Endothelial cell of umbilical vein (primary cell): Measurements from ENCODE around the gene SATB1. TPM values are rescaled to one million over a fixed set of nuclear protein-coding genes. Genes with fewer than 3 reads are reported as not detected.

Source experiments
- BruUV-seq: library from RNA; stranded (reverse); fragments of 400-500 nt; replicated peaks from 2 replicates; lab custom pipeline; 2021; lab: Mats Ljungman, UMichigan
- CTCF ChIA-PET: fragments of 300-600, 350-600 bp; sonication (Branson Sonifier 250); formaldehyde crosslinking; loops from one replicate; lab custom pipeline; 2021; ENCODE audit warnings: antibody characterized with exemption, inconsistent platforms; lab: Charles Lee
- POLR2A ChIA-PET: fragments of 300-600, 350-600 bp; sonication (Branson Sonifier 250); formaldehyde crosslinking; loops from one replicate; lab custom pipeline; 2021; ENCODE audit warnings: antibody characterized with exemption, inconsistent platforms; lab: Charles Lee
- DNase-seq: peaks from one replicate; pipeline ENCODE4 v3.0.0-alpha.2; 2011; ENCODE audit warnings: low read depth, low spot score
- FAIRE-seq: peaks from 2 replicates; lab custom pipeline; 2011; peaks lifted over from hg19 to GRCh38; lab: Jason Lieb, UNC
- H2AFZ ChIP-seq: 2 replicates; pipeline ENCODE4 v1.6.0; 2012; ENCODE audit warnings: low read depth, low read length, control low read depth, inconsistent platforms
- H3K27ac ChIP-seq: 2 replicates; pipeline ENCODE4 v1.5.1; 2011; ENCODE audit warnings: low read depth, mild to moderate bottlenecking, control low read depth, low read length, moderate library complexity; ENCODE audit not compliant: insufficient read depth
- H3K27me3 ChIP-seq, 2 experiments: 2 replicates each; pipeline versions ENCODE4 v1.6.0 to v1.6.1; 2011; ENCODE audit warnings: low read length in 2 of 2, mixed read lengths in 1 of 2; ENCODE audit not compliant: control insufficient read depth in 2 of 2, insufficient read depth in 2 of 2
- H3K36me3 ChIP-seq, 2 experiments: 2 replicates in 1 of 2; 3 replicates in 1 of 2; pipeline ENCODE4 v1.5.1; 2011; ENCODE audit warnings: low read length in 2 of 2, mild to moderate bottlenecking in 1 of 2, moderate library complexity in 1 of 2; ENCODE audit not compliant: control insufficient read depth in 2 of 2, insufficient read depth in 2 of 2; ENCODE audit errors: extremely low read depth in 1 of 2
- H3K4me1 ChIP-seq: 3 replicates; pipeline ENCODE4 v1.5.1; 2011; ENCODE audit warnings: mild to moderate bottlenecking, low read length; ENCODE audit not compliant: control insufficient read depth, insufficient read depth; ENCODE audit errors: extremely low read depth
- H3K4me2 ChIP-seq: 2 replicates; pipeline ENCODE4 v1.6.1; 2011; ENCODE audit warnings: low read length, control low read depth, mixed read lengths; ENCODE audit not compliant: insufficient read depth
- H3K4me3 ChIP-seq, 3 experiments: fragments of 200-600 bp in 1 of 3; sonication (generic), shearing (Covaris generic) in 1 of 3; replicated peaks in 1 of 3; 2 replicates each; pipeline ENCODE4 v1.5.1; 2011 to 2016; ENCODE audit warnings: control low read depth in 3 of 3, low read length in 3 of 3, mild to moderate bottlenecking in 2 of 3, inconsistent platforms in 1 of 3, low read depth in 1 of 3, moderate library complexity in 1 of 3; ENCODE audit not compliant: insufficient read depth in 1 of 3
- H3K79me2 ChIP-seq: 2 replicates; pipeline ENCODE4 v1.6.0; 2012; ENCODE audit warnings: low read length, inconsistent platforms; ENCODE audit not compliant: control insufficient read depth, insufficient read depth
- H3K9ac ChIP-seq: replicated peaks from 2 replicates; pipeline ENCODE3; 2011; ENCODE audit warnings: low read length, control low read depth; ENCODE audit not compliant: insufficient read depth; ENCODE audit errors: extremely low read depth
- H3K9me1 ChIP-seq: replicated peaks from 3 replicates; pipeline ENCODE4 v1.6.0; 2011; ENCODE audit warnings: mild to moderate bottlenecking, low read length; ENCODE audit not compliant: control insufficient read depth, insufficient read depth; ENCODE audit errors: extremely low read depth
- H3K9me3 ChIP-seq: replicated peaks from 2 replicates; pipeline ENCODE4 v1.5.1; 2012; ENCODE audit warnings: low read length, inconsistent platforms; ENCODE audit not compliant: control insufficient read depth, insufficient read depth
- H4K20me1 ChIP-seq: replicated peaks from 2 replicates; pipeline ENCODE3; 2011; ENCODE audit warnings: mild to moderate bottlenecking, low read length; ENCODE audit not compliant: control insufficient read depth, insufficient read depth; ENCODE audit errors: extremely low read depth
- CTCF ChIP-seq, 2 donors: IDR thresholded peaks; 1 replicate in 1 of 2; 2 replicates in 1 of 2; pipeline ENCODE4 v1.5.1; 2011; ENCODE audit warnings: low read length in 2 of 2, mild to moderate bottlenecking in 2 of 2, moderate library complexity in 2 of 2, control low read depth in 1 of 2, inconsistent platforms in 1 of 2, low read depth in 1 of 2; ENCODE audit not compliant: insufficient read depth in 1 of 2; ENCODE audit errors: extremely low read depth in 1 of 2
- EZH2 ChIP-seq: IDR thresholded peaks from 2 replicates; pipeline ENCODE4 v1.6.1; 2012; ENCODE audit warnings: borderline replicate concordance, low read depth, mild to moderate bottlenecking, moderate library complexity, low read length, inconsistent platforms; ENCODE audit not compliant: severe bottlenecking
- FOS ChIP-seq: IDR thresholded peaks from 2 replicates; pipeline ENCODE4 v1.6.1; 2011; ENCODE audit warnings: mild to moderate bottlenecking, low read length, moderate library complexity, borderline replicate concordance; ENCODE audit not compliant: insufficient read depth
- GATA2 ChIP-seq: IDR thresholded peaks from 2 replicates; pipeline ENCODE4 v1.7.0; 2011; ENCODE audit warnings: low read depth, mild to moderate bottlenecking, moderate library complexity, mixed read lengths, low read length; ENCODE audit not compliant: insufficient read length, insufficient read depth
- JUN ChIP-seq: IDR thresholded peaks from 2 replicates; pipeline ENCODE4 v1.6.1; 2011; ENCODE audit warnings: borderline replicate concordance, low read depth; ENCODE audit not compliant: insufficient read length, insufficient read depth
- MYC ChIP-seq: IDR thresholded peaks from one replicate; pipeline ENCODE4 v1.6.1; 2011; ENCODE audit warnings: mild to moderate bottlenecking, low read depth, low read length
- POLR2A ChIP-seq: IDR thresholded peaks from 2 replicates; pipeline ENCODE4 v1.6.1; 2012; ENCODE audit warnings: low read depth, mild to moderate bottlenecking, control low read depth, low read length
- POLR2AphosphoS5 ChIP-seq: IDR thresholded peaks from 2 replicates; pipeline ENCODE4 v1.6.1; 2012; ENCODE audit warnings: low read depth, mild to moderate bottlenecking, control low read depth, low read length, moderate library complexity; ENCODE audit not compliant: insufficient read depth
- dilution Hi-C: fragments of 300-500 bp; cut with MboI; formaldehyde crosslinking; loops from one replicate; pipeline ENCODE4 v1.15.0; 2019; ENCODE audit warnings: low sequenced_read_pairs; ENCODE audit not compliant: extremely low pct_ligation_motif_present
- intact Hi-C: fragments of 100-400 bp; cut with micrococcal nuclease; formaldehyde crosslinking; loops from one replicate; pipeline ENCODE4 v1.10.0; 2022
- polyA plus RNA-seq, 4 experiments: library from polyadenylated mRNA; depleted of rRNA in 3 of 4; stranded (reverse) in 3 of 4; unstranded in 1 of 4; fragments of >200 nt; gene quantifications; 2 replicates each; pipeline versions ENCODE4 v1.2.1 to v1.2.3, GENCODE V29; 2011 to 2012; ENCODE audit warnings: missing spikeins in 1 of 4
- total RNA-seq: library from RNA; stranded (reverse); gene quantifications from 2 replicates; pipeline ENCODE4 v1.2.3, GENCODE V29; 2021
- TF ChIP-seq, protein P1 (sequence below): IDR thresholded peaks from 2 replicates; pipeline ENCODE4 v1.6.1; 2011; ENCODE audit not compliant: insufficient read depth, insufficient read length

The SATB1 gene
- total and polyA plus RNA-seq, 2 donors (not counting 3 experiments of a cell fraction or from before 2014, with no cell fraction given) = 3.9 to 6.2 TPM

- H3K27ac ChIP-seq = no peak overlapping the region
Observed at GRCh38 chr3:18308096-18308650, 117.0 kb downstream of the SATB1 start.

More at GRCh38 chr3:18308096-18308650, 117.0 kb downstream of the SATB1 start:
- TF ChIP-seq FOS = no peak
- no peak for TF ChIP-seq POLR2AphosphoS5
- no peak for TF ChIP-seq POLR2A
- TF ChIP-seq MYC = no peak
- TF ChIP-seq, protein P1, sequence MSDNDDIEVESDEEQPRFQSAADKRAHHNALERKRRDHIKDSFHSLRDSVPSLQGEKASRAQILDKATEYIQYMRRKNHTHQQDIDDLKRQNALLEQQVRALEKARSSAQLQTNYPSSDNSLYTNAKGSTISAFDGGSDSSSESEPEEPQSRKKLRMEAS = no peak
- no peak for TF ChIP-seq CTCF (IDR thresholded peaks at IDR 0.05; ENCODE audit: extremely low read depth in 1 of 2, insufficient read depth in 1 of 2, low read depth in 1 of 2, low read length in 2 of 2)
- no peak for TF ChIP-seq EZH2
- no peak for TF ChIP-seq JUN
- no peak for TF ChIP-seq GATA2
- no peak overlapping the region for H2AFZ ChIP-seq
- no peak overlapping the region for H3K9ac ChIP-seq
- H3K4me3 ChIP-seq = no peak overlapping the region
- H3K4me1 ChIP-seq = no peaks in the 10 kb centered on the region
- no peaks in the 10 kb centered on the region for H4K20me1 ChIP-seq
- dilution Hi-C loops = no loop called here
- H3K9me3 ChIP-seq = no peaks in the 10 kb centered on the region
- no peaks in the 10 kb centered on the region for H3K9me1 ChIP-seq
- no peak for DNase-seq
- no peak for FAIRE-seq
- no peaks in the 10 kb centered on the region for H3K79me2 ChIP-seq
- no peak overlapping the region for H3K4me2 ChIP-seq
- ChIA-PET CTCF (no interaction called here), POLR2A (no interaction called here)
- H3K27me3 ChIP-seq = no peaks in the 10 kb centered on the region
- BruUV-seq = no TSS peak
- intact Hi-C loops = no loop called here
- H3K36me3 ChIP-seq = no peaks in the 10 kb centered on the region
